ENCODE measurements around the gene RAPGEF1. TPM values are rescaled to one million over a fixed set of nuclear protein-coding genes. Genes with fewer than 3 reads are reported as not detected.

Gene RAPGEF1
- polyA plus RNA-seq, 1 donor from 2014 or later, result 23.6 TPM

- TF ChIP-seq REST (IDR thresholded peaks at IDR 0.05; ENCODE audit: borderline replicate concordance), result no peak
- TF ChIP-seq MXI1 (conservative IDR thresholded peaks at IDR 0.05; ENCODE audit: poor library complexity, severe bottlenecking), result no peak
- TF ChIP-seq SMC3 (conservative IDR thresholded peaks at IDR 0.05; ENCODE audit: poor library complexity), result no peak
- TF ChIP-seq CTCF (IDR thresholded peaks at IDR 0.05; ENCODE audit: poor library complexity, severe bottlenecking), result no peak
- no peak for TF ChIP-seq EP300 (conservative IDR thresholded peaks at IDR 0.05; ENCODE audit: poor library complexity, severe bottlenecking)
- no peak for TF ChIP-seq RAD21 (conservative IDR thresholded peaks at IDR 0.05)
- TF ChIP-seq POLR2AphosphoS5 (IDR thresholded peaks at IDR 0.05), result no peak
- no peak for TF ChIP-seq EZH2 (IDR thresholded peaks at IDR 0.05; ENCODE audit: borderline replicate concordance, insufficient read depth, low read length, poor library complexity, severe bottlenecking)
- no peak for TF ChIP-seq TAF1 (IDR thresholded peaks at IDR 0.05; ENCODE audit: low read depth)
- no peaks in the 10 kb centered on the region for H3K9me2 ChIP-seq (ENCODE audit: insufficient read depth, low read length)
- no peak overlapping the region for H2AFZ ChIP-seq (ENCODE audit: low read depth, low read length)
- H3K4me3 ChIP-seq (ENCODE audit: low read length), result no peak overlapping the region
- H3K27me3 ChIP-seq (ENCODE audit: insufficient read depth, low read depth, low read length), result no peaks in the 10 kb centered on the region
- no peak overlapping the region for H3K9ac ChIP-seq (ENCODE audit: low read length)
- H3K9me3 ChIP-seq (ENCODE audit: low read length), result no peaks in the 10 kb centered on the region
- no peaks in the 10 kb centered on the region for H3F3A ChIP-seq (ENCODE audit: insufficient read depth, low read length, poor library complexity, severe bottlenecking)
- peaks cover 7% of the 10 kb centered on the region for H3K79me2 ChIP-seq (replicated peaks; ENCODE audit: insufficient read depth, low read length)
- H4K20me1 ChIP-seq (ENCODE audit: insufficient read depth), result no peaks in the 10 kb centered on the region
- H3K27ac ChIP-seq (ENCODE audit: low read length), result no peak overlapping the region
- H3K36me3 ChIP-seq (ENCODE audit: insufficient read depth, low read length), result no peaks in the 10 kb centered on the region
- H3K4me2 ChIP-seq (ENCODE audit: low read length), result no peak overlapping the region
These were observed 79.1 kb downstream of the RAPGEF1 start for GRCh38 chr9:131660466-131661405.

- Histone ChIP-seq H4K20me1 (ENCODE audit: insufficient read depth) (no peaks in the 10 kb centered on the region), H3K4me3 (ENCODE audit: low read length) (no peak overlapping the region), H3K27me3 (ENCODE audit: insufficient read depth, low read depth, low read length) (no peaks in the 10 kb centered on the region), H3F3A (ENCODE audit: insufficient read depth, low read length, poor library complexity, severe bottlenecking) (no peaks in the 10 kb centered on the region), H3K36me3 (ENCODE audit: insufficient read depth, low read length) (no peaks in the 10 kb centered on the region), H2AFZ (ENCODE audit: low read depth, low read length) (no peak overlapping the region), H3K9ac (ENCODE audit: low read length) (no peak overlapping the region), H3K4me2 (ENCODE audit: low read length) (no peak overlapping the region), H3K27ac (ENCODE audit: low read length) (no peak overlapping the region), H3K9me3 (ENCODE audit: low read length) (no peaks in the 10 kb centered on the region), H3K79me2 (replicated peaks; ENCODE audit: insufficient read depth, low read length) (peaks cover 13% of the 10 kb centered on the region), H3K9me2 (ENCODE audit: insufficient read depth, low read length) (no peaks in the 10 kb centered on the region)
- TF ChIP-seq SMC3 (conservative IDR thresholded peaks at IDR 0.05; ENCODE audit: poor library complexity), result no peak
- TF ChIP-seq EP300 (conservative IDR thresholded peaks at IDR 0.05; ENCODE audit: poor library complexity, severe bottlenecking), result no peak
- no peak for TF ChIP-seq EZH2 (IDR thresholded peaks at IDR 0.05; ENCODE audit: borderline replicate concordance, insufficient read depth, low read length, poor library complexity, severe bottlenecking)
- no peak for TF ChIP-seq MXI1 (conservative IDR thresholded peaks at IDR 0.05; ENCODE audit: poor library complexity, severe bottlenecking)
- no peak for TF ChIP-seq RAD21 (conservative IDR thresholded peaks at IDR 0.05)
- no peak for TF ChIP-seq CTCF (IDR thresholded peaks at IDR 0.05; ENCODE audit: poor library complexity, severe bottlenecking)
- no peak for TF ChIP-seq POLR2AphosphoS5 (IDR thresholded peaks at IDR 0.05)
- TF ChIP-seq TAF1 (IDR thresholded peaks at IDR 0.05; ENCODE audit: low read depth), result no peak
- TF ChIP-seq REST (IDR thresholded peaks at IDR 0.05; ENCODE audit: borderline replicate concordance), result no peak
These were observed 81.3 kb downstream of the RAPGEF1 start for GRCh38 chr9:131658377-131659129.
